Measurements from ENCODE around the gene ZMYND8. TPM values are rescaled to one million over a fixed set of nuclear protein-coding genes. Genes with fewer than 3 reads are reported as not detected.

Gene ZMYND8
- total and polyA plus RNA-seq, 2 of the 8 experiments (the other 6 are each of a cell fraction or from before 2014, with no cell fraction given), result 50.5 to 163 TPM

GRCh38 chr20:47352332-47353238 is 3.9 kb downstream of the ZMYND8 start:
- Histone ChIP-seq H3K18ac (ENCODE audit: extremely low read depth, low read length) (peak overlapping the region; percentile 71; the same call in 1 of the 2 replicates), H3K14ac (ENCODE audit: insufficient read length) (no peak overlapping the region), H3K79me2 (ENCODE audit: control insufficient read depth in 1 of 2, insufficient read depth in 2 of 2, low read length in 2 of 2) (peaks cover 48 to 100% of the 10 kb centered on the region in 2 experiments), H3K79me1 (ENCODE audit: low read depth, low read length) (peaks cover under 1% of the 10 kb centered on the region; the same call in 1 of the 2 replicates), H3K9me3 (ENCODE audit: insufficient read depth in 2 of 2, low read depth in 1 of 2, low read length in 1 of 2) (no peaks in the 10 kb centered on the region), H3K27ac (ENCODE audit: low read depth, low read length) (peak overlapping the region; percentile 88), H3K27me3 (replicated peaks in 1 of 4; ENCODE audit: control insufficient read depth in 3 of 4, extremely low read depth in 1 of 4, insufficient read depth in 3 of 4, low read length in 3 of 4) (no peaks in the 10 kb centered on the region), H3K4me1 (replicated peaks in 1 of 4; ENCODE audit: control insufficient read depth in 3 of 4, insufficient read depth in 4 of 4, low read length in 3 of 4) (peaks cover 64 to 88% (median 70%) of the 10 kb centered on the region in 4 experiments), H3K56ac (replicated peaks; ENCODE audit: insufficient read length, low read depth, low read length) (no peak overlapping the region), H2AK5ac (ENCODE audit: low read depth, low read length) (peak overlapping the region; percentile 29; the same call in 1 of the 2 replicates), H2BK15ac (ENCODE audit: low read length) (no peak overlapping the region), H2BK120ac (replicated peaks; ENCODE audit: low read depth, low read length) (peak overlapping the region; percentile 5), H3K4me2 (ENCODE audit: insufficient read depth in 1 of 2, low read depth in 2 of 2, low read length in 2 of 2) (peak overlapping the region; percentile 12 to 67), H4K91ac (replicated peaks; ENCODE audit: insufficient read length, low read length) (peak overlapping the region; percentile 23), H4K5ac (ENCODE audit: insufficient read length, low read depth, low read length) (peak overlapping the region; percentile 40), H3K9ac (replicated peaks in 1 of 4; ENCODE audit: extremely low read depth in 1 of 4, low read depth in 3 of 4, low read length in 3 of 4) (peak overlapping the region in 3 of 4 experiments; percentile 20 to 55 (median 34); a peak in 5 of 7 replicates), H3K23me2 (ENCODE audit: low read depth, low read length) (no peaks in the 10 kb centered on the region; the same call in 1 of the 2 replicates), H3K4ac (replicated peaks; ENCODE audit: insufficient read length, low read depth, low read length) (peak overlapping the region; percentile 10), H2BK5ac (ENCODE audit: low read depth, low read length) (peak overlapping the region; percentile 76), H4K20me1 (replicated peaks in 1 of 2; ENCODE audit: control insufficient read depth in 1 of 2, insufficient read depth in 2 of 2, low read length in 2 of 2) (no peaks in the 10 kb centered on the region), H3K4me3 (ENCODE audit: extremely low read depth in 1 of 4, insufficient read depth in 2 of 4, low read depth in 3 of 4, low read length in 4 of 4) (peak overlapping the region in 1 of 4 experiments; percentile 37; a peak in 2 of 8 replicates), H3K36me3 (ENCODE audit: control insufficient read depth in 2 of 4, insufficient read depth in 4 of 4, low read length in 3 of 4) (peaks cover 0 to 25% (median 0%) of the 10 kb centered on the region in 4 experiments; a peak in 2 of 8 replicates), H4K8ac (ENCODE audit: extremely low read depth, insufficient read depth, low read length) (no peak overlapping the region), H3K23ac (ENCODE audit: insufficient read length) (no peak overlapping the region), H2BK20ac (ENCODE audit: low read length) (peak overlapping the region; percentile 4; the same call in 1 of the 2 replicates), H2AFZ (ENCODE audit: low read length) (no peak overlapping the region), H2BK12ac (ENCODE audit: low read depth, low read length) (peak overlapping the region; percentile 95; the same call in 1 of the 2 replicates)
- ChIA-PET CTCF (ENCODE audit: partially characterized antibody) (interaction anchor here (0.5 to 2.8 kb wide), 9 partner anchors 8 to 80 kb away, joined by 3 to 13 read pairs (median 5); no protein-coding TSS in a partner anchor), POLR2A (ENCODE audit: partially characterized antibody) (interaction anchor here (1.0 to 42.1 kb wide), 8 partner anchors 9 to 102 kb away, joined by 3 to 1191 read pairs (median 6); partner anchors contain the start of gene ZMYND8)
- WGBS, 2 experiments (ENCODE audit: extremely low coverage in 1 of 2, insufficient coverage in 1 of 2, insufficient read length in 1 of 2, insufficient replicate concordance in 2 of 2, low coverage in 1 of 2, low lambda C conversion rate in 2 of 2, missing lambda C conversion rate in 1 of 2), result 63% methylated on average over 11 of the region's 13 CpGs; no CpG with 5 or more reads in 1 of the 2 experiments
- DNase-seq (ENCODE audit: low read depth in 1 of 2, low spot score in 2 of 2), result no peak
- TF ChIP-seq SP4 (IDR thresholded peaks at IDR 0.05; ENCODE audit: low read length) (no peak), TAF1 (IDR thresholded peaks at IDR 0.05; ENCODE audit: low read depth, low read length) (no peak), RAD21 (IDR thresholded peaks at IDR 0.05 in 1 of 2, conservative IDR thresholded peaks at IDR 0.05 in 1 of 2; ENCODE audit: low read depth in 2 of 2, low read length in 2 of 2) (no peak), SRF (IDR thresholded peaks at IDR 0.05; ENCODE audit: low read depth, low read length) (no peak), KDM4A (IDR thresholded peaks at IDR 0.05; ENCODE audit: low read depth, low read length, severe bottlenecking) (no peak), USF2 (IDR thresholded peaks at IDR 0.05; ENCODE audit: low read length) (no peak), POLR2AphosphoS5 (IDR thresholded peaks at IDR 0.05; ENCODE audit: low read depth, low read length) (0 out of 2 replicates have a peak, but pooled peaks have one; percentile 22), GTF2F1 (IDR thresholded peaks at IDR 0.05; ENCODE audit: borderline replicate concordance, low read depth, low read length) (no peak), CHD2 (IDR thresholded peaks at IDR 0.05; ENCODE audit: low read length) (no peak)
- no peak for FAIRE-seq

Data from H1 (cell line).